ENCODE data around the gene SLC38A10. TPM values are rescaled to one million over a fixed set of nuclear protein-coding genes. Genes with fewer than 3 reads are reported as not detected.

SLC38A10 gene
- total and polyA plus RNA-seq, 10 of the 15 experiments (the other 5 are each of a cell fraction or from before 2014, with no cell fraction given): 0.52 to 67.9 (median 22.1) TPM

DNA sequence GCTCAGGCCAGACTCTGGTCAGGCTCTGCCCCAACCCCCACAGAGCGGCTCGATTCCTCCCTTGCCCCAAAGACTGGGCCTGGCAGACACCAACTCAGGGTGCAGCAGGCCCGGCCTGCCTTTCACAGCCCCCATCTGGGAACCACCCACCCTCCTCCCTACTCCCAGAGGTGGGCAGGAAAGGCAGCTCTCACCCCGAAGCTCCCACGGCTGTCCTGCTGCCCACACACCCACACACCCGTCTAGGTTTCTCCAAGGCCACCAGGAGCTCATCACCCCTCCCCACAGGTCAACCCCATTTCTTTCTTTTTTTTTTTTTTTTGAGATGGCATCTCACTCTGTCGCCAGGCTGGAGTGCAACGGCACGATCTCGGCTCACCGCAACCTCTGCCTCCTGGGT is 76.1 kb downstream of the SLC38A10 start:
- TF ChIP-seq SREBF1 (IDR thresholded peaks at IDR 0.05; ENCODE audit: low read length) (no peak), CBX5 (IDR thresholded peaks at IDR 0.05; ENCODE audit: low read depth) (no peak), RBBP5 (conservative IDR thresholded peaks at IDR 0.05) (no peak), IRF4 (IDR thresholded peaks at IDR 0.05; ENCODE audit: low read depth, low read length) (no peak), ETV6 (conservative IDR thresholded peaks at IDR 0.05 in 1 of 2, IDR thresholded peaks at IDR 0.05 in 1 of 2; ENCODE audit: borderline replicate concordance in 1 of 2, low read depth in 1 of 2) (no peak), HDAC6 (IDR thresholded peaks at IDR 0.05; ENCODE audit: unreplicated experiment) (no peak)
- TF ChIP-seq, protein P1, sequence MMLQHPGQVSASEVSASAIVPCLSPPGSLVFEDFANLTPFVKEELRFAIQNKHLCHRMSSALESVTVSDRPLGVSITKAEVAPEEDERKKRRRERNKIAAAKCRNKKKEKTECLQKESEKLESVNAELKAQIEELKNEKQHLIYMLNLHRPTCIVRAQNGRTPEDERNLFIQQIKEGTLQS (IDR thresholded peaks at IDR 0.05; ENCODE audit: borderline replicate concordance, extremely low read depth, low read depth, low read length): no peak
- TF ChIP-seq, protein P2, sequence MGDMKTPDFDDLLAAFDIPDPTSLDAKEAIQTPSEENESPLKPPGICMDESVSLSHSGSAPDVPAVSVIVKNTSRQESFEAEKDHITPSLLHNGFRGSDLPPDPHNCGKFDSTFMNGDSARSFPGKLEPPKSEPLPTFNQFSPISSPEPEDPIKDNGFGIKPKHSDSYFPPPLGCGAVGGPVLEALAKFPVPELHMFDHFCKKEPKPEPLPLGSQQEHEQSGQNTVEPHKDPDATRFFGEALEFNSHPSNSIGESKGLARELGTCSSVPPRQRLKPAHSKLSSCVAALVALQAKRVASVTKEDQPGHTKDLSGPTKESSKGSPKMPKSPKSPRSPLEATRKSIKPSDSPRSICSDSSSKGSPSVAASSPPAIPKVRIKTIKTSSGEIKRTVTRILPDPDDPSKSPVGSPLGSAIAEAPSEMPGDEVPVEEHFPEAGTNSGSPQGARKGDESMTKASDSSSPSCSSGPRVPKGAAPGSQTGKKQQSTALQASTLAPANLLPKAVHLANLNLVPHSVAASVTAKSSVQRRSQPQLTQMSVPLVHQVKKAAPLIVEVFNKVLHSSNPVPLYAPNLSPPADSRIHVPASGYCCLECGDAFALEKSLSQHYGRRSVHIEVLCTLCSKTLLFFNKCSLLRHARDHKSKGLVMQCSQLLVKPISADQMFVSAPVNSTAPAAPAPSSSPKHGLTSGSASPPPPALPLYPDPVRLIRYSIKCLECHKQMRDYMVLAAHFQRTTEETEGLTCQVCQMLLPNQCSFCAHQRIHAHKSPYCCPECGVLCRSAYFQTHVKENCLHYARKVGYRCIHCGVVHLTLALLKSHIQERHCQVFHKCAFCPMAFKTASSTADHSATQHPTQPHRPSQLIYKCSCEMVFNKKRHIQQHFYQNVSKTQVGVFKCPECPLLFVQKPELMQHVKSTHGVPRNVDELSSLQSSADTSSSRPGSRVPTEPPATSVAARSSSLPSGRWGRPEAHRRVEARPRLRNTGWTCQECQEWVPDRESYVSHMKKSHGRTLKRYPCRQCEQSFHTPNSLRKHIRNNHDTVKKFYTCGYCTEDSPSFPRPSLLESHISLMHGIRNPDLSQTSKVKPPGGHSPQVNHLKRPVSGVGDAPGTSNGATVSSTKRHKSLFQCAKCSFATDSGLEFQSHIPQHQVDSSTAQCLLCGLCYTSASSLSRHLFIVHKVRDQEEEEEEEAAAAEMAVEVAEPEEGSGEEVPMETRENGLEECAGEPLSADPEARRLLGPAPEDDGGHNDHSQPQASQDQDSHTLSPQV (IDR thresholded peaks at IDR 0.05): no peak
- H3K4me3 ChIP-seq: no peak overlapping the region
- H3K36me3 ChIP-seq (ENCODE audit: control insufficient read depth in 2 of 2, insufficient read depth in 2 of 2, low read length in 1 of 2): no peaks in the 10 kb centered on the region
- no peak overlapping the region for H3K9ac ChIP-seq (ENCODE audit: control insufficient read depth, insufficient read depth, low read length)
- POLR2A ChIA-PET: interaction anchor here (0.6 kb wide), 1 partner anchor 348 kb away, joined by 3 read pairs; no protein-coding TSS in a partner anchor
- no peak overlapping the region for H3K27ac ChIP-seq (ENCODE audit: control insufficient read depth, insufficient read depth)
- H2AFZ ChIP-seq (ENCODE audit: control insufficient read depth, low read depth, low read length): no peak overlapping the region
- no peak for FAIRE-seq
- BruUV-seq (replicated peaks): no TSS peak
- CTCF ChIA-PET: no interaction called here
- no peak for DNase-seq (ENCODE audit: low read depth, low spot score)
- no peaks in the 10 kb centered on the region for H3K9me3 ChIP-seq (replicated peaks; ENCODE audit: control insufficient read depth, insufficient read depth, low read length)
- intact Hi-C loops (cut with micrococcal nuclease; ENCODE audit: unreplicated experiment) (no loop called here), in situ Hi-C loops (cut with MboI) (loop anchor here (5.0 kb wide), 1 partner anchor 52 kb away; the partner anchor contains the start of genes AATK and PVALEF)
- no peaks in the 10 kb centered on the region for H4K20me1 ChIP-seq (ENCODE audit: control insufficient read depth, insufficient read depth)
- no peaks in the 10 kb centered on the region for H3K27me3 ChIP-seq (replicated peaks in 1 of 2; ENCODE audit: control insufficient read depth in 2 of 2, insufficient read depth in 2 of 2, low read length in 1 of 2)
- no peak overlapping the region for H3K4me2 ChIP-seq (ENCODE audit: control insufficient read depth, insufficient read depth)
- peaks cover 9% of the 10 kb centered on the region for H3K4me1 ChIP-seq (ENCODE audit: control insufficient read depth, insufficient read depth, low read length)
- SMC1A ChIA-PET (ENCODE audit: uncharacterized antibody, unreplicated experiment): no interaction called here
- RAD21 ChIA-PET (ENCODE audit: unreplicated experiment): no interaction called here
- WGBS (ENCODE audit: insufficient coverage, insufficient replicate concordance, low lambda C conversion rate, missing lambda C conversion rate): 85% methylated on average over 11 of the region's 11 CpGs
- no peak for ATAC-seq
- H3K79me2 ChIP-seq (ENCODE audit: control insufficient read depth, insufficient read depth, low read length): peaks cover 3% of the 10 kb centered on the region
